ENCODE results near the gene ID4.

The ID4 gene, protein sequence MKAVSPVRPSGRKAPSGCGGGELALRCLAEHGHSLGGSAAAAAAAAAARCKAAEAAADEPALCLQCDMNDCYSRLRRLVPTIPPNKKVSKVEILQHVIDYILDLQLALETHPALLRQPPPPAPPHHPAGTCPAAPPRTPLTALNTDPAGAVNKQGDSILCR

DNA sequence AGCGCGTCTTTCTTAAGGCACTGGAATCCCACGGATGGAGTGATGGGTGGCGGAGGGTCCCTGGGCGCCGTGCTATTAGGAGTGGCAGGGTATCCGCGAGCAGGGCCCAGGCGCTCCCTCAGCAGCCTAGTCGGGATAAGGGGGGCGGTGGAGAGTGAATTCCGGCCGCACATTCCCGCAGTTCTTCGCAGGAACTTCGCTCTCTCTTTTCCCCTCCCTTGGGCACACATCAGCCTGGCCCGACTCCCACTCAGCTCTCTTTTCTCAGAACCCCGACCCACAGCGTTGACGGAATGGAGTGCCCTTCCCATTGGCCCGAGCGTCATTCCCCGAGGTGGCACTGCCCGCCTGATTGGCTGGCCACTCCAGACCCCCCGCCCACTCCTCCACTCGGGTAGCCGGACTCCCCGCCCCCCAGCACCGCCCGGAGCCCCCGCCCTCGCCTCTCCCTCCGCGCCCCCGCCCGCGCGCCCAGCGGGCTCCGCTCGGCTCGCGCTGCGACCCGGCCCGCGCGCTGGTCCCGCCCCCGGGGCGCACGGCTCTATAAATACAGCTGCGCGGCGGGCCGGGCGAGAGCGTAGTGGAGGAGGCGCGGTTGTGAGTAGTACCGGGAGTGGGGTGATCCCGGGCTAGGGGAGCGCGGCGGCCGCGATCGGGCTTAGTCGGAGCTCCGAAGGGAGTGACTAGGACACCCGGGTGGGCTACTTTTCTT, at the start of gene ID4:
TSS of gene ID4 (plus strand) at position 572 of the 712 bp plus-strand sequence. CDS start 385 bp downstream, outside the sequence.
- DNase-seq (ENCODE audit: low read depth in 4 of 4, low spot score in 1 of 4), result no peak

DNA sequence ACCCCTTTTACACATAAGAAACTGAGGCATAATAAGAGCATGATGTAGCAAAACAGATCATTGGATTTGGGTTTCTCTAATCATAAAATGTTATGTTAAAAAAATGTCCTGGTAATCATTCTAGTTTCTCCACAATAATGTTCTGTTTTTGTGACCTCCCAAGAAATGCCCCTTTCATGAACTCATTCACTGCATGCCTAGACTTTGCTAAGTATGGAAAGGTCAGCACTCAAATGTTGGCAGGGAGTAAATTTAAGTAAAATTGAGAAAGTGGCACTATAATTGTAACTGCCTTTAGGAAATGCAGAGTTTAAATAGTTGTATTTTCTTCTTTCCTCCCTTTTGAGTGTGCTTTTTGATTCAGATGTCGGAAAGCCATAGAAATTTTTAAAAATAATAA, 48.5 kb upstream of the ID4 start:
- no peak for DNase-seq (ENCODE audit: low read depth in 4 of 4, low spot score in 1 of 4)

DNA sequence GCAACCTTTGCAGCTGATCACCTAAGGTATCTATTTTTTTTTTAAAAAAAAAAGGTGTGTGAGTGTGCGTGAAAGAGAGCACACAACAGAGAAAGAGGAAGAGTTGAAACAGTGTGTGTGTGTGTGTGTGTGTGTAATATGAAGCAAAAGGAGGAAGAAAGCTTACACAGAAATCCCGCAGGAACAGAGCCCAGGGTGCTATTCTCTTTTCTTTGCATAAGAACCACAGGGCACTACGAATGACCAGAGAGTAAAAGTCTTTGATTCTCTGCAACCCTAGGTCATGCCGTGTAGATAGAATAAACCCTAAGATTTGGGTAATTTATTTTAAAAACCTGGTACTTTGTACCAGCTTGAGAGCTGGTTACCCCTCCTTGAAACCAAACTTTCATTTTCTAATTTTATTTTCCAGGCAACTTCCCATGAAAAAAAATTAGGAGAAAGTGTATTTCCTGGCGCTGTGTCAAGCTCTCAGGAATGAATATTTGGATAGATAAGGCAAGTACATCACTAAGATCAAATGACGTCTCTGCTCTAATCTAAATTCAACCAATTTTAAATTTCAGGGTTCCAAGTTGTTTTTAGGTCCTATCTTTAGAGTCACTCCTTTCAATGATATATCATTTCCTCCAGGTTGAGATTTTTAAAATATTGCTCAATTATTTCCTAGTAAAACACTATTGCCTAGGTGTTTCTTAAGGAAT, 47.9 kb upstream of the ID4 start:
- DNase-seq (ENCODE audit: low read depth in 4 of 4, low spot score in 1 of 4), result no peak

DNA sequence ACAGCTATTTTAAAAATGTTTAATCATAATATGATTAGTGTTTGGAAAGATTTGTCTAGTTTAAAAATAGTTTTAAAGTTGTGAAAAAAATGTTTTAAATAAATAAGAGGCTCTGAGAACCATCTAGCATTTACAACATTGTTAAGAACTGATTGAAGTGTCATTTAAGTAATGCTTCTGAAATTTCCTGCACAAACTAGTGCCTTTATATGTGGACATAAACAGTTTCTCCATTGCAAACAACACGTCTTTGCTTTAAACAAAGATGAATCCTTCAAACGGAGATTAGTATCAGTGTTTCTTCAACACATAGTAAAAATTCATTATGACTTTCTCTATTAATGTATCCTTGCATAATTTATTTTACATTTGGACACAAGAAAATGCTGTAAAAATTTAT, 45.9 kb upstream of the ID4 start:
- DNase-seq (ENCODE audit: low read depth in 4 of 4, low spot score in 1 of 4), result no peak

DNA sequence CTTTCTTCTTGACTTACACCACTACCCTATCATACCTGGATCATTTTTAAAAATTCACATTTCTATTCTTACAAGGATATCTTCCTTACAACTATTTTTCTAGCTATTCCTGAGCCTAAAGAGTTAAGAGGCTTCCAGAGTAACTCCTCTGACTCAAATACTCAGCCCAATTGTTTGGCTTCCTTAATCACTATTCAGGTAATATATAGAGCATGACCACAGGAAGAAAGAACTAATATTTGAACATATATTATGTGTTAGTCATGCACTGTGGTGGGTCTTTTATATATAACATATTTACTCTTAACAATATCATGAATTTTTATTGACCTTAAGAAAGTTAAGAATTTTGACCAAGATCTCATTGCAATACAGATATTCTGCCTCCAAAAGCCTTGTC, 42.0 kb upstream of the ID4 start:
- DNase-seq (ENCODE audit: low read depth in 4 of 4, low spot score in 1 of 4), result no peak

DNA sequence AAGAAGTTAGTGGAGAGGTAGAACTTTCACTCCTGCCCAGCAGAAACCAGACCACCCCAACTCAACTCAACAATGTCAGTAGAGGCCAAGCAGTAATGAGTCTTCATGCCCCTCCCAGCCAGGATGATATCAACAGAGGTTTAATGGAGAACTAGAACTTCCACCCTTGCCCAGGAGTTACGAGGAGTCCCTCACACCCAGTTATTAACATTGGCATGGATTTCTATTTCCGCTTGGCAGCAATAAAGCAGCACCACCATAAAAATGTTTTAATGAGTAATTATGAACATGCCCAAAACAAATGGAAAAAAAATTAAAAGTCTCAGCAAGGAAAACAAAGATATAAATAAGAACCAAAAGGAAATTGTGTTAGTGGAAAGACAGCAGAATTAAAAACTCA, 40.7 kb upstream of the ID4 start:
- DNase-seq (ENCODE audit: low read depth in 4 of 4, low spot score in 1 of 4), result no peak

DNA sequence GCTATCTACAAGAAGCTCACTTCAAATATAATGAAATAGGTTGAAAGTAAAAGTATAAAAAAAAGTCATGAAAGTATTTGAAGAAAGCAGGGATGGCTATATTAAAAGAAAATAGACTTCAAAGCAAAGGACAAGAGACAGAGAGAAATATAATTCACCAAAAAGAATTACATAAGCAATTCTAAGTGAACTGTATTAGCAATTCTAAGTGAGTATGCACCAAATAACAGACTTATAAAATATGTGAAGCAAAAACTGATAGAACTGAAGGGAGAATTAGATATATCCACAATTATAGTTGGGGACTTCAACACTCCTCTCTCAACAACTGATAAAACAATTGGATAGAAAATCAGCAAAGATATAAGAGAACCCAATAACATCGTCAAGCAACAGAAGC, 38.8 kb upstream of the ID4 start:
- no peak for DNase-seq (ENCODE audit: low read depth in 4 of 4, low spot score in 1 of 4)

DNA sequence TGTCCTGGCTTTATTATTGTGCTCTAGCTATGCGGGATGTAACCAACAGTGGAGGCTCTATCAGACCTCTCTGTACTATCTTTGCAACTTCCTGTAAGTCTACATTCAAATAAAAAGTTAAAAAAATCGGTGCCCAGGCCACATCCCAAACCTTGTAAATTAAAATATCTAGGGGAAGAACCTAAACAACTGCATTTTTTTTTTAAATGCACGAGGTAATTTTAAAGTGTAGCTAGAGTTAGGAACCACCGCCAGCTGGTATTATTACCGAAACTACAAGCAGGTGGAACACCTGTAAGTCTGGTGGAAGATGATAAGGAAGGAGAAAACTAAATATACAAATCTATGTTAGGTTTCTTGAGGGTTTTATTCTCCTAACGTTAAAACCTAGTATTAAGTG, 34.5 kb upstream of the ID4 start:
- DNase-seq (ENCODE audit: low read depth in 4 of 4, low spot score in 1 of 4), result no peak

DNA sequence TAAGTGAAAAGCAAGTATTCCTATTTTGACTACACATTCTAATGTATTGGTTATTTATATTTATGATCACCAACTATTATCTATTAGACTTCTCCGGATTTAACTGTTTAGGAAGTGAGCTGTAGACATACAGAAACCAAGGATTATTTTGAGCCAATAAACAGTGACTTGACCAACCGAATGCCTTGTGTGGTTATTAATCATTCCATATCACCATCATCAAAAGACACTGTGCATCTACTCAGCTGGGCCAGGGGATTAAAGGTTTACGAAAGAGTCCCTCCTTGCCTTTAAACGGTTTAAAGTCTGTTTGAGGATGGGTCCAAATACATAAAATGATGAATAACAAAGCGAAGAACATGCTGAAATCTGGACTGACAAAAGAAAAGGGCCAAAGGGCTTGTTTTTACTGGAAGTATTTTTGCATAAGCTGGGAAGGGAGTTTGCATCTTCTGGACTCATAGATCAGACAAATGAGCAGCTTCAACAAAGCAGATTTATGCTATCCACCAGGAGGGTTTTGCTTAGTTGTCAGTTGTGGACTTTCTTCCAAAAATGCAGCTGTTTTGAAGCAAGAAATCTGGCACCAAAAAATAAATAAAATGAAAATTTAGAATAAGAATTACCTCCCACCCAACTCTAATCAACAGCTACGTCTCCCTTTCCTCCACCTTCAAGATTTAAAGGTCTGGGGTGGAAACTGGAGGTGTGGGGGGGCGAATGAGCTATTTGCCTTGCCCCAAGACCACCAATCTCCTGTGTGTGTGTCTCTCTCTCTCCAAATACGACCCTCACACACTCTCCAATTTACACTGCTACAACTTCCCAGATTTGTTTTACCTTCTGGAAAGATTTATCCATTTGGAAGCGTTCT, 33.6 kb upstream of the ID4 start:
- no peak for DNase-seq (ENCODE audit: low read depth in 4 of 4, low spot score in 1 of 4)

DNA sequence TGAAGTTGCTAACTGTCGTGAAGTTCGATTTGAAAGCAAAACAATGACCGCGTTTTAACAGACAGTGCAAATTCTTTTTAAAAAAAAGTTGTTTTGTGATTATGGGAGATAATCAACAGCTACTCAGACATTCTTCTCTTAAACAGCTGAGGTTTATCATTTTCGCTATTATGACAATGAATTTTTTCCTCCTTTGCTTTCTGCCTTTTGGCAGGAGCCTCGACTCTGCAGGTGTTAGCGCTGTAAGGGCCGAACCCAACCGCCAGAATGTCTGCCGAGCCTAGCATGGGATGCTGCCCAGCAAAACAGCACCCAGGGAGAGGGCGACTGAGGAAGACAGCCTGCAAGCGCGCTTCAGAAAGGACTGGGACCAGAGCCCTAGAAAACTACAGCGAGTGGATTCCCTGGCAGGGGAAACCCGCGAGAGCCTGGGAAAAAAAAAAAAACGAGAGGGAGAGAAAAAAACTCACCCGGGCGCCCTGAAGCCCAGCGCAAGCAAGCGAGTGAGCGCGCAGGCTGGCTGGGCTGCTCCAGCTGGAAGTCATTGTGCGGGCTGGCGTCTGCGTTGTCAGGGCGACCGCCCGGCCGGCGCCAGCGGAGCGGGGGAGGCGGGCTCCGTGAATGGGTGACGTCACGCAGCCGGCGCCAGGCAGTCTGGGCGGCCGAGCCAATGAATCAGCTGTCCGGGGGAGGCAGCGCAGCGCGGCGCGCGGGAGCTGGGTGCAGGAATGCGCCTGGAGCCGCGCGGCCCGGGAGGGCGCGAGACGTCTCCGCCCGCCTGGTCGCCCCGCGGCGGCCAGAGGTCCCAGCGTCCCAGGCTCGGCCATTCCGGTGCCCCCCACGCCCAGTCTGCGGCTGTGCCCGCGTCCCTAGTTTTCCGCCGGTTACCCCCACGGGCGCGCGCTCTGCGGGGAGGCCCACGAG, 32.7 kb upstream of the ID4 start:
- peak in 3 of 4 experiments; percentile 33 to 69 (median 50) for DNase-seq (ENCODE audit: low read depth in 4 of 4, low spot score in 1 of 4)

DNA sequence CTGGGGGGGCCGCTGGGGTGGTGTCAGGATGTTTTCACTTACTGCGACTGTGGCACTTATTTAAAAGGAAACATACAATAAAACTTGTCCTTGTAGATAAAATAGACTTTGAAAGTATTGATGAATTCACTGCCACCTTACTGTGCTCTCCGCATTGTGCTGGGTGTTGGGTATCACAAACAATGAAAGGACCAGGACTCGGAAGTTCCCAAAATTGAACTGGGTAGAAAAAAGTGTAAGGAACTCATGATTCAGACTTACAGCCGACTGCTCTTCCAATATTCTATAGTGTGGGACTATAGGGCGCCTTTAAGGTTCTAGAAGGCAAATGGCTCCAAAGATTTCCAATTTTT, 32.1 kb upstream of the ID4 start:
- DNase-seq (ENCODE audit: low read depth in 4 of 4, low spot score in 1 of 4), result no peak

DNA sequence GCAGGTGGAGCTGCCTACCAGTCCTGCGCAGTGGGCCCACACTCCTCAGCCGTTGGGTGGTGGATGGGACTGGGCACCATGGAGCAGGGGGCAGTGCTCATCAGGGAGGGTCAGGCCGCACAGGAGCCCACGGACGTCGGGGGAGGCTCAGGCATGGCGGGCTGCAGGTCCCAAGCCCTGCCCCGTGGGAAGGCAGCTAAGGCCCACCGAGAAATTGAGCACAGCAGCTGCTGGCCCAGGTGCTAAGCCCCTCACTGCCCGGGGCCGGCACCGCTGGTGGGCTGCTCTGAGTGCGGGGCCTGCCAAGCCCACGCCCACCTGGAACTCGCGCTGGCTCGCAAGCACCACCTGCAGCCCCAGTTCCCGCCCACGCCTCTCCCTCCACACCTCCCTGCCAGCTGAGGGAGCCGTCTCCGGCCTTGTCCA, 30.2 kb upstream of the ID4 start:
- no peak for DNase-seq (ENCODE audit: low read depth in 4 of 4, low spot score in 1 of 4)

DNA sequence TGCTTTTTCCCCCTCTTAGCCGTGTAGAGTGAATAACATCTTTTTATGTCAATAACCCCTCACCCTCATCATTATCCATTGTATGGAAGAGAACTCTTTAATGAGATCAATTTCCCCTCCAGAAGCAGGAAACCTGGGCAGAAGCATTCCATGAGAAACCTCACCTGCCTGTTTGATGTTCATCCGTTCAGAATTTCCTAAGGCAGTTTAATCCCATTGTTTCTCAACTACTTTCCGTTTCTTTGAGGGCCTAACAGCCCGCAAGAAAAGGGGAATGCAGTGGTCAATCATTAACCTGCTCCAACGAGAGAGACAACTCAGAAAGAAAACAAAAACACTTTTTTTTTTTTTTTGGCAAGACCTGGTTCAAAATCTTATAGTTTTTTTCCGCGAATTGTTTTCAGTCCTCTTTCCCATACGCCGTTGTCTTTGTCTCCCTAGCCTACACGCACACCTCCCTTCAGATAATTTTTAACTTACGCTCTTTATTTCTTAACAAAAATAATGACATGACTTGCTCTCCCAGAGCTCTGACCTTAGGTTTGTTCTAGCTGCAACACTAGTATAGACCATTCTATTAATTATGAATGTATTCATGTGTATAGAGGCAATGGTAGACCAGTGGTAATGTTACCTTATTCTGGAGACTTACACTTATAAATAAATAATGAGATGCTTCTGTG, 25.6 kb upstream of the ID4 start:
- DNase-seq (ENCODE audit: low read depth in 4 of 4, low spot score in 1 of 4), result no peak

DNA sequence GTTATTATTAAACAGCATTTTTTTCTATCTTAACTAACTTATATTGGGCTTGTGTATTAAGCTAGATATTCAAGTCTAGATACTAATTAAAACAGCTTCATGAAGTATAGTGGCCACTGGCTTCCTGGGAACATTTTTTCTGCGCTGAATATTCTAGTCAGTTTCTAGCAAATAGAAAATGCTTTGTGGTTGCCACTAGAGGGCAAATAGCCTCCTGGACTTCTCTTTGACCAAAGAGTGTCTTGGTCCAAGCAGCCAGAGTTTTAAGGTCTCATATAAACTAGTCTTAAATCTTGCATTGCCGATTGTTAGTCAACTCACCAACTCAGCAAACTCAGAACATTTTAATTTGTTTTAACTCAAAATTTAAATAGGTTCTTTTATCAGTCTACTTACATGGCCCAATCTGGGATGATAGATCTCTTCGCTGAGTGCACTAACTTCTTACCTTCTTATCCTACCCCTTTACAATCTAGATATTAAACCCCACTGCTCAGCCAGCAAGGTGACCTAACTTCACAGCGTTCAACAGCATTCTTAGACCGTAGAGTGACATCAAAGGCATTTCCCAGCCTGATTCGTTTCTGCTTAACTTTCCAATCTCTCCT, 24.6 kb upstream of the ID4 start:
- DNase-seq (ENCODE audit: low read depth in 4 of 4, low spot score in 1 of 4), result no peak

DNA sequence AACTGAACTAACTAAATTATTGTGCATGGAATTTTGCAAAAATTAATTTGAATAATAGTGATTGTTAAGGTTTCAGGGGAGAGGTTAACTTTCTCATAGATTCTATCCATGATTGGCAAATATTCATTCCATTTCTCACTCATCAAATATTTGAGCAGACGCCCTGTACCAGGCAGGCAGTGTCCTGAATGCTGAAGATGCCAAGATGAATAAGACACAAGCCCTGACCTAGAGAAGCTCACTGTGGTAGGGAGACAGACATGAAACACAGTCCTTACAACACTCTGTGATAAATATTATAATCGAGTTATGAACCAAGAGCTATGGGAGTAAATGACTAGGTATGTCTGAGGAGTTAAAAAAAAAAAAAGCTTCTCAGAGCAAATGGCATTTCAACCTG, 18.4 kb upstream of the ID4 start:
- DNase-seq (ENCODE audit: low read depth in 4 of 4, low spot score in 1 of 4), result no peak

DNA sequence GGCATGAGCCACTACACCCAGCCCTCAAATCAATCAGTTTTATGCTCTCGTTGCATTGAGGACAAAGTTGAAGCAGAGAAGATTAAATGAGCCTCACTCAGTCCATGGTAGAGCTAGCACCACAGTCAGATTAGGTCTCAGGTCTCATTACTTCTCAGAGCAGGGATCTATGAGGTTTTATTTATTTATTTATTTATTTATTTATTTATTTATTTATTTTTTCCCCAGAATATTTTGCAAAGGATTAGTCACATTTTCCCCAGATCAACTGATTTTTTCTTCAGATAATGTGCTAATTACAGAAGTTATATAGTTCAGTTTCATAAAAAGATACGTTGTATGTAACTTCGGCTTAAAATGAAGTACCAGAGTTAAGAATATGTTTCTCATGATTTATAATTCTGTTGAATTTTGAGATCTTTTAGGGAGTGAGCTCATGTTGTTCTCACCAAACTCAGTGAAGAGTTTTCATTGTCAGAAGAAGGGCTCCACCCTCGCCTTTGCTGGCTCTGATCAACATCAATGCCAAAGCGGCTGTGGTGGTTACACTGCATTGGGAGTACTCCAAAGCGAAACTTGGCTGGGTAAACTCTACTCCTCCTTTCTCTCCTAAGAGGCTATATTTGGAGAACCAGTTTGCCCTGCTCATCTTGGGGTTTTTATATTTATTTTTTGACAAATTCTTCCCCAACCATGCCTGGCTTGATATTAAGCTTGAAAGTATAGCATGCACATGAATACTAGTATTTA, 12.9 kb upstream of the ID4 start:
- DNase-seq (ENCODE audit: low read depth in 4 of 4, low spot score in 1 of 4), result no peak

DNA sequence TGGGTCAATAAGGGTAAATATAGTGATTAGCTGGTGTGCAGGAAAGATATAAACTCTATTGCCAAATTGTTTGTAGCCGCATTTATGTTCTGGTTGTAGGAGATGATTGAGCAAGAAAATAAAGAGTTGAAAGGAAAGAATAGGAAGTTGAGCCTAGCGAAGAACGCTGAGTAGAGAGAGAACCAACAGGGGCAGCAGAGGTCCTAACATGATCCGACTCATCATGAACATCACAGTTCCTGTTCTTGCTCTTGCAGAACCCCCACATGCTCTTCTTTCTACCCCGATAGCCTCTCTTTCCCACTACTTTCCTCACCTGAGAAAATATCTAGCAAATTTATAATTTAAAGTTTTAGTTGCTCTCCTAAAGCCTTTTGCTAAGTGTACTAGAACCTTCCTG, 9.9 kb upstream of the ID4 start:
- DNase-seq (ENCODE audit: low read depth in 4 of 4, low spot score in 1 of 4), result no peak

DNA sequence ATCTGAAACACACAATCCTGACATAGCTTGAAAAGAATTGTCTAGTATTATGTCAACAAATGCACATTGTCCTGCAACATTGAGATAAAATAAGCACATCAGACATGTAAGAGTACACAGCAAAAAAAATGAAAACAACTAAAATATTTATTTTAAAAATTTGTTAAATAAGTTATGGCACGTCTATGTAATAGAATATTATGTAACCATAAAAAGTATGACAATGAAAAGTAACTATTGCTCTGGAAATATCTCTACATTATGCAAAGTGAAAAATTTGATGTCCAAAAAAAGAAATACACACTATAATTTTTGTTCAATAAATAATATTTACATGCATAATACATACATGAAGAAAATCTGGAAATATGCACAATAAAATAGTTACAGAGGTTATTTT, 9.3 kb upstream of the ID4 start:
- DNase-seq (ENCODE audit: low read depth in 4 of 4, low spot score in 1 of 4), result no peak

DNA sequence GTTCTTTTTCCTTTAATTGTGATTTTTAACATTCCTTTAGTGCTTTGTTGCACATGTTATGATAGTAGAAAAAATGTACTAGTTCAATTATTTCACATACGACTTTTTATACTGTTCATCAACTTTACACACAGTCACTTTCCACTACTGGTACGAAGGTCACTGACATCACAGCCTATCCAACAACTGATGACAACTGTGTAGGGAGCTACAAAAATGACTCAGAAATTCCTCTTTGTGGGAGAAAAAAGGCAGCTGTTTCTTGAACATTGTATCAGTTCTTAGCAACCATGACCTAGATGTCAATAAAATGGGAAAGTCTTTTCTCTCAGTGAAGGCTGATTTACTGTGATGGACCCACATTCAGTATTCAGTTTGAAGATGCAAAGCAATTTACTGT, 7.0 kb upstream of the ID4 start:
- DNase-seq (ENCODE audit: low read depth in 4 of 4, low spot score in 1 of 4), result no peak
